Activated T-helper 1 cell treated with anti-CD3 and anti-CD28 coated beads, Interleukin-12 subunit alpha, Interleukin-12 subunit beta, Interleukin-2, Interleukin-4 antibody, amounts not matched to agents 30 ng/mL and 10 ng/mL and 1 ng/mL, durations not matched to agents 14 hours and 24 hours and 36 hours (primary cell): ENCODE results near the gene ZPR1. TPM values are rescaled to one million over a fixed set of nuclear protein-coding genes. Genes with fewer than 3 reads are reported as not detected.
"Not testable (repeated sequence)": the region's sequence is repeated elsewhere in the genome, so short reads cannot be mapped to it uniquely, and the experiment has no call there.

Experiments
- DNase-seq: peaks from one replicate; pipeline ENCODE4 v3.0.0; 2021; ENCODE audit warnings: low spot score
- H3K27ac Mint-ChIP-seq: one replicate; pipeline ENCODE4 v1.8.0; 2021; ENCODE audit warnings: mild to moderate bottlenecking, mixed read lengths
- H3K27me3 Mint-ChIP-seq: one replicate; pipeline ENCODE4 v1.8.0; 2022; ENCODE audit warnings: mild to moderate bottlenecking, moderate library complexity, mixed read lengths; ENCODE audit not compliant: insufficient read depth
- H3K36me3 Mint-ChIP-seq: one replicate; pipeline ENCODE4 v1.8.0; 2021; ENCODE audit warnings: low read depth, mixed read lengths
- H3K4me1 Mint-ChIP-seq: one replicate; pipeline ENCODE4 v1.8.0; 2021; ENCODE audit warnings: low read depth, mixed read lengths
- H3K4me3 Mint-ChIP-seq: one replicate; pipeline ENCODE4 v1.8.0; 2021; ENCODE audit warnings: mild to moderate bottlenecking, moderate library complexity, mixed read lengths
- H3K9me3 Mint-ChIP-seq: one replicate; pipeline ENCODE4 v1.8.0; 2021; ENCODE audit warnings: mixed read lengths
- intact Hi-C: fragments of 100-400 bp; cut with micrococcal nuclease; formaldehyde crosslinking; loops from one replicate; pipeline ENCODE4 v1.15.1; 2024
- total RNA-seq: library from RNA; stranded (reverse); gene quantifications from 2 replicates; pipeline ENCODE4 v1.2.3, GENCODE V29; 2022

ZPR1 gene
- total RNA-seq, 1 donor from 2014 or later, result 104 TPM

DNA sequence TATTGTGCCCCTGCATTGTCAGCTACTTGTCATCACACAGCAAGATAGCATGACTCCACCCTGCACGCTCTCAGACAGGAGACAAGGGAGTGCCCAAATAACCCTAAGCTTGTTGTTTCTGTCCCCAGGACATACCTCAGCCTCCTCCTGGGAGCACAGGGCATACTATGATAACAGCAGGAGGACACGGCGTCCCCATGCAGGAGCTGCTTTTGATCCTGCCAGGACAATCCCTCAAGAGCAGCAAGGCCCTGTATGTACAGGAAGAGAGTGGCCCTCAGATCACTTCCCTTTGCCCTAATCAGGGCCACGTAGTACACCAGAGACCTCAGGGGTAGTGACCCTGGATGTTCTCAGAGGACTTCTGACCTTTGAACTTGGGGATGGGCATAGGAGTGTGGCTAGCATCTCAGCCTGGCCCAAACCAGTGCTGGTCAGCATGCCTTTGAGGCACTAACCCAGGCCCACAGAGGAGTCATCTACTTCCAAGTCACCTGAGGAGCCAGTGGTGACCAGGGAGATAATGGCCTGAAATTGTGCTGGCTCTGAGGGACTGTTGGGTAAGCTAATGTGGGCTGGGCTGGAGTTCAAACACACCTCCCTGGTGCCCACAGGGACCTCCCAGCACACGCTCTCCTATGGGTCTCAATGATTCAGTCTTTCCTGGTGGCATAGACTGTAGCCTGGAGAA, 26.1 kb upstream of the ZPR1 start:
- H3K27ac Mint-ChIP-seq, result no peak overlapping the region
- no peak for DNase-seq
- H3K27me3 Mint-ChIP-seq, result peaks cover 7% of the 10 kb centered on the region
- intact Hi-C loops, result no loop called here
- no peak overlapping the region for H3K4me3 Mint-ChIP-seq
- H3K4me1 Mint-ChIP-seq, result no peaks in the 10 kb centered on the region
- H3K9me3 Mint-ChIP-seq, result no peaks in the 10 kb centered on the region
- no peaks in the 10 kb centered on the region for H3K36me3 Mint-ChIP-seq

DNA sequence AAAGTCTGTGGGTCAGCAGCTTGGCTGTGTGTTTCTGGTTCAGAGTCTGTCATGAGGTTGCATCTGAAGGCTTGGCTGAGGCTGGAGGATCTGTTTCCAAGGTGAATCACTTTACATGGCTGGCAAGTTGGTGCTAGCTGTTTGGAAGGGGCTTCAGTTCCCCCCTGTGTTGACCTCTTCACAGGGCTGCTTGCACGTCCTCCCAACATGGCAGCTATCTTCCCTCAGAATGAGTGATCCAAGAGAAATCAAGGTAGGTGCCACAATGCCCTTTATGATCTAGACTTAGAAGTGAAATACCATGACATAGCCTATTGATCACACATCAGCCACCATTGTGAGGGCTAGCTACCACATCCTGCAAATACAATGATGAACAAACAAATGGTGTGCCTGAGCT, 25.3 kb upstream of the ZPR1 start:
- intact Hi-C loops, result no loop called here
- H3K4me3 Mint-ChIP-seq, result no peak overlapping the region

DNA sequence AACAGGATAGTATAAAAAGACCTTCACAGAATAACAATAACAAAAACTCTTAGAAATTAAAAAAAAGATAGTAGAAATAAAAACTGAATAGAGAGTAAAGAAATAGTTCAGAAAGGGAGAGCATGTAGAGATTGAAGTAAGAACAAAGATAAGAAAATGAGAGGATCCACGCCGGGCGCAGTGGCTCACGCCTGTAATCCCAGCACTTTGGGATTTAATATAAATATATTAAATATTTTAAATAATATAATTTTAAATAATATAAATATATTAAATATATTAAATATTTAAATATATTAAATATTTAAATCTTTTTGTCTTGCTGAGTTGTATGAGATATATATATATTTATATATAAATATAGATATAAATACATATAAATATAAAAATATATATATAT, 24.3 kb upstream of the ZPR1 start:
- Mint-ChIP-seq H3K4me3 (no peak overlapping the region), H3K27ac (no peak overlapping the region), H3K36me3 (no peaks in the 10 kb centered on the region), H3K9me3 (no peaks in the 10 kb centered on the region), H3K4me1 (no peaks in the 10 kb centered on the region), H3K27me3 (peaks cover 7% of the 10 kb centered on the region)
- intact Hi-C loops, result no loop called here
- DNase-seq, result no peak

More for the DNA sequence above, 25.3 kb upstream of the ZPR1 start:
- Mint-ChIP-seq H3K9me3 (no peaks in the 10 kb centered on the region), H3K27ac (no peak overlapping the region), H3K4me1 (no peaks in the 10 kb centered on the region), H3K27me3 (peaks cover 7% of the 10 kb centered on the region), H3K36me3 (no peaks in the 10 kb centered on the region)
- DNase-seq, result no peak

DNA sequence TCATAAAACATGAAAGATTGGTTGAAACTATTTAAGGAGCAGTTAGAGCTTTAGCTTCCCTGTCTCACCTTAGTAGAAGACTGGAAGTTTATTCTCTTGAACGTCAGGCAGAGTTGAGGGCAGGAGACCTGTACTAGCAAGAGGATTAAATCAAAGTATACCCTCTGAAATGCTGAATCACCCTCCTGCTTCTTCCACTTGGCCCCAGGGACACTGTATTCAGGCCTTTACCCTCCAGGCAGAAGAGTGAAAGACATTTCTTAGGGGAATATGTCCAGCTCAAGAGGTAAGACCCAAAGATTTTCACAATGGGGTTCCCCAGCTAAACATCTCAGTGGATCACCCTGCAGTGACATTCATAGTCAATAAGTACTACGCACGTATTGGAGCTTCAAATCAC, 23.4 kb upstream of the ZPR1 start:
- Mint-ChIP-seq H3K4me3 (no peak overlapping the region), H3K36me3 (no peaks in the 10 kb centered on the region), H3K27me3 (peaks cover 9% of the 10 kb centered on the region), H3K27ac (no peak overlapping the region), H3K9me3 (no peaks in the 10 kb centered on the region), H3K4me1 (no peaks in the 10 kb centered on the region)
- intact Hi-C loops, result no loop called here
- DNase-seq, result no peak

DNA sequence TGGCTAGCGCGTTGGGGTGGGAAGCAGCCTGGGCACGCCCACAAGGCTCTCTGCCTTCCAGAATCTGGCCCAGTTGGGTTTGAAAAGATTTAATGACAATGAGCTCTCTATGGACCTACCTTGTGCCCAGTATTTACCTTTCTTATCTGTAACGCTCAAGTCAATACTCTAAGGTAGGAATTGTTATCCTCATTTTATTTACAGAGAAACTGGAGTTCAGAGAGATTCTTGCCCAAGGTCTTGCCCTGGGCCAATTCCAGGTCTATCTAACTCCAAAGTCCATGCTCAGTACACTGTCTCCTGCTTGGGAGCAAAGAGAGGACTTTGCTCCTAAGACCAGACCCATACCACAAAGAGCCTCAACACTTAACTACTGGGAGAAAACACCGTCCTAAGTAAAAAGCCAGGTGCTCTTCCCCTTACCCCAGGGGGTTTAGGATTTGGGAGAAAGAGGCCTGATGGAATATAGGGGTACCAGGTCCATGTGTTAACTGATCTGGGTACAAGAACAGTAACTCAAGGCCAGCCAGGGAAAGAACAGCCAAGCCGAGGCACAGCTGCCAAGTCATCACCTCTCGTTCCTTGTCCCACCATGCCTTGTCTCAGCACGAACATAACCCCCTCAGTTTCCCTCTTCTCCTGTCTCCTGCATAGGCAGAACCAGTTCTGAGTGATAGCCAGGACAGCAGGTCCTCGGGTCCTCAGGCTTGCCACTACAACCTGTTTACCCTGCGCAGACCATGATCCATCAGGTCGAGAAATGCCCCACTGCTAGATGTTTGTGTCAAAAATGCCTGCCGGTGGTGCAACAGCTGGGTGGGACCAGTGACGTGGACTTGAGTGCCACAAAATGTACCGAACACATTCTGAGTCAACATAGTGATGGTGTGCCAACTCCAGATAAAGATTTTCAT, 20.7 kb upstream of the ZPR1 start:
- intact Hi-C loops, result no loop called here
- no peak overlapping the region for H3K27ac Mint-ChIP-seq

DNA sequence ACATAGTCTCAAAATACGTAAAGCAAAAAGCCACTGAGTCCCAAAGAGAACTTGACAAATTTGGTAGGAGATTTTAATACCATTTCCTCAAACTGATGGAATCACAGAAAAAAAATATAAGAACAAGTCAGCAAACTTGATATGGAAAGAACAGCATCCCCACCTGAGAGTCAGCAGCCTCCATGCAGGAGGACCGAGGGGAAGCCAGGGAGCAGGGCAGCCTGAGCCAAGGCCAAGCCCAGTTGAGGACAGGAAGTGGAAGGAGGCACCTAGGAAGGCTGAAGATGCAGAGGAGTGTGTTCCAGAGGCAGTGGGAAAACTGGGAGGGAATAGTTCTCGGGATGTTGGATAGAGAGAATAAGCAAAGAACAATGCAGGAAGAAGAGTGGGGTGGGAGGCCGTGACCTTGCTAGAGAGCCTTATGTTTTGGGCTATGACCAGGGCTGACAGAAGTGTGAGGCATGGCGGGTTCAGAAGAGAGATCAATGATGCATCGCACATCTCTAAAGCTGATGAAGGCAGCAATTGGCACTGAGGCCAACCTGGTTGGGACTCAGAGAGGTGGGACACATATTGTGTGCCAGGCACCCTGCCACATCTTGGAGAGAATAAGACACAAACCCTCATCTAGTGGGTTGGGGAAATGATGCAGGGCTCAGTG, 19.9 kb upstream of the ZPR1 start:
- Mint-ChIP-seq H3K27me3 (peaks cover 8% of the 10 kb centered on the region), H3K9me3 (no peaks in the 10 kb centered on the region), H3K4me3 (no peak overlapping the region), H3K27ac (no peak overlapping the region), H3K36me3 (no peaks in the 10 kb centered on the region), H3K4me1 (no peaks in the 10 kb centered on the region)
- DNase-seq, result no peak
- intact Hi-C loops, result no loop called here

More for the DNA sequence above, 20.7 kb upstream of the ZPR1 start:
- Mint-ChIP-seq H3K4me3 (no peak overlapping the region), H3K9me3 (no peaks in the 10 kb centered on the region), H3K4me1 (no peaks in the 10 kb centered on the region), H3K27me3 (peaks cover 6% of the 10 kb centered on the region), H3K36me3 (no peaks in the 10 kb centered on the region)
- DNase-seq, result no peak

DNA sequence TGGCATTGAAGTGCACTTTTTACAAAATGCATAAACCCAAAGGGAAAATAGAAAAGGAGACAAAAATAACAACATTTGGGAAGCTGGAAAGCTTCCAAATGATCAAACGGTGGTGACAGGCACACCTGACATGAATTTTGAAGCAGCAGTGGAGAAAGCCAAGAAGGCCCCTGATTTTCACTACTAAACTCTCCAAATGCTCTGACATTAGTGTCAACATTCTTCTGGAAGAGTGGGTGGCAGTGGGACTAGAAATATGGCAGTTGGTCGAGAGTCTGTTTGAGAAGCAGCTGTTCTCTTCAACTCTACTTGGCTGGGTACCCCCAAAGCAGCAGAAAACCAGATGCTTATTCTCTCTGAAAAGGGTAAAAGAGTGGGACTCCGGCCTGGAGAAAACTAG, 16.2 kb upstream of the ZPR1 start:
- Mint-ChIP-seq H3K27ac (no peak overlapping the region), H3K36me3 (no peaks in the 10 kb centered on the region), H3K9me3 (no peaks in the 10 kb centered on the region), H3K4me1 (no peaks in the 10 kb centered on the region), H3K27me3 (peaks cover 20% of the 10 kb centered on the region), H3K4me3 (no peak overlapping the region)
- DNase-seq, result no peak
- intact Hi-C loops, result no loop called here

DNA sequence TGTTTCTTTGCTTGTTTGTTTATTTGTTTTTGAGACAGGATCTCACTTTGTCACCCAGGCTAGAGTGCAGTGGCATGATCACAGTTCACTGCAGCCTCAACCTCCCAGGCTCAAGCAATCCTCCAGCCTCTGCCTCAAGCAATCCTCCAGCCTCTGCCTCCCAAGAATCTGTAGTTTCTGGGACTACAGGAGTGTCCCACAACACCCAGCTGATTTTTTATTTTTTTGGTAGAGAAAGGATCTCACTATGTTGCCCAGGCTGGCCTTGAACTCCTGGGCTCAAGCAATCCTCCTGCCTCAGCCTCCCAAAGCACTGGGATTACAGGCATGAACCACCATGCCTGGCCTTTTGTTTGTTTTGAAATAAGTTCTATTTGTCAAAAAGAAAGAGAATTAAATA, 13.8 kb upstream of the ZPR1 start:
- H3K4me1 Mint-ChIP-seq, H3K27ac Mint-ChIP-seq, H3K4me3 Mint-ChIP-seq, intact Hi-C loops, H3K36me3 Mint-ChIP-seq, H3K9me3 Mint-ChIP-seq, DNase-seq: not testable (repeated sequence)
- H3K27me3 Mint-ChIP-seq, result peaks cover 23% of the 10 kb centered on the region

DNA sequence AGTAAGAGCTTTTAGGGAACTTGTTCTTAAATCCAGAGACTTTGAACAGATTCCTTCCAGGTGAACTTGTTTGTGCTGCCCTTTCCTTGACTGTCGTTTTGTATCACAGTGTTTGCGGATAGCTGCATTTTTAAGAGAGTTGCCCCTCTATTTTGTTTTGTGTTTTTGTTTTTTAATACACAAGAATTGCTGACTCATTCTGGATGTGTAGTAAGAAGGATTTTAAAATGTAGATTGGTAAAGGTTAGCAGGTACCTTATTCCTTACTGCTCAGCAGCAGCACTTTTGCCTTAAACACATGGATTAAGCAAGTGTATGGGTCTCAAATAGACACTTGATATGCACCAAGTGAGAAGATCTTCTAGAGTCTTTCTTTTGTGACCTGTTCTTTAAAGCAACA, 12.8 kb upstream of the ZPR1 start:
- Mint-ChIP-seq H3K4me1 (no peaks in the 10 kb centered on the region), H3K4me3 (no peak overlapping the region), H3K36me3 (no peaks in the 10 kb centered on the region), H3K27me3 (peaks cover 23% of the 10 kb centered on the region), H3K9me3 (no peaks in the 10 kb centered on the region), H3K27ac (no peak overlapping the region)
- DNase-seq, result no peak
- intact Hi-C loops, result no loop called here

DNA sequence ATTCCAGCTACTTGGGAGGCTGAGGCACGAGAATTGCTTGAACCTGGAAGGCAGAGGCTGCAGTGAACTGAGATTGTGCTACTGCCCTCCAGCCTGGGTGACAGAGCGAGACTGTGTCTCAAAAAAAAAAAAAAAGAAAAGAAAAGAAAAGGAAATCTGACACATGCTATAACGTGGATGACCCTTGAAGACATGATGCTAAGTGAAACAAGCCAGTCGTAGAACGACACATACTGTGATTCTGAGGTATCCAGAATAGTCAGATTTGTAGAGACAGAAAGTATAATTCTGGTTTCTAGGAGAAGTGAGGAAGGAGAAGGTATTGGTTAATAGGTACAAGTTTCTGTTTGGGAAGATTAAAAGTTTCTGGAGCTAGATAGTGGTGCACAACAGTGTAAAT, 10.5 kb upstream of the ZPR1 start:
- DNase-seq, result no peak
- Mint-ChIP-seq H3K4me1 (no peaks in the 10 kb centered on the region), H3K27ac (no peak overlapping the region), H3K27me3 (peaks cover 23% of the 10 kb centered on the region), H3K4me3 (no peak overlapping the region), H3K36me3 (no peaks in the 10 kb centered on the region), H3K9me3 (no peaks in the 10 kb centered on the region)
- intact Hi-C loops, result no loop called here

DNA sequence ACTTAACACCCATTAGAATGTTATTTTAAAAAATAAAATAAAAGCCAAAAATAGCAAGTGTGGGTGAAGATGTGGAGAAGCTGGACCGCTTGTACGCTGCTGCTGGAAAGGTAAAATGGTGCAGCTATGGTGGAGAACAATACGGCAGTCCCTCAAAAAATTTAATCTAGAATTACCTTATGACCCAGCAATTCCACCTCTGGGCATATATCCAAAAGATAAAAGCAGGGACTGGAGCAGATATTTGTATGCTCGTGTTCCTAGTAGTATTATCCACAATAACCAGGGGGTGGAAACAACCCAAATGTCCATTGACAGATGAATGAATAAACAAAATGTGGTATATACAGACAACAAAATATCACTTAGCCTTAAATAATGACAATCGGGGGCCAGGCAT, 10.0 kb upstream of the ZPR1 start:
- no peaks in the 10 kb centered on the region for H3K9me3 Mint-ChIP-seq
- H3K4me1 Mint-ChIP-seq, result no peaks in the 10 kb centered on the region
- no peak for DNase-seq
- H3K27ac Mint-ChIP-seq, result no peak overlapping the region
- intact Hi-C loops, result no loop called here
- H3K27me3 Mint-ChIP-seq, result peaks cover 22% of the 10 kb centered on the region
- no peak overlapping the region for H3K4me3 Mint-ChIP-seq
- H3K36me3 Mint-ChIP-seq, result no peaks in the 10 kb centered on the region

DNA sequence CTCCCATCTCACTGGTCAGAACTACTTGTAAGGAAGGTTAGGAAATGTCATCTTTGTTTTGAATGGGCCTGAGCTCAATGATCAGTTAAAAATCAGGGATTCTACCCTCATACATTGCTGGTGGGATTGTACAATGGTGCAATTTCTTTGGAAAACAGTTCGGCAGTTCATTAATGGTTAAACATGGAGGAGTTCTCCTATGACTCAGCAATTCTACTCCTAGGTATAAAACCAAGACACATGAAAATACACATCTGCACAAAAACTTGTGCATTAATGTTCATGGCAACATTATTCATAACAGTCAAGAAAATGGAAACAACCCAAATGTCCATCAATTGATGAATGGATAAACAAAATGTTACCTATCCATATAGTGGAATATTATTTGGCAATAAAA, 8.7 kb upstream of the ZPR1 start:
- no peak overlapping the region for H3K4me3 Mint-ChIP-seq
- no peaks in the 10 kb centered on the region for H3K4me1 Mint-ChIP-seq
- H3K27me3 Mint-ChIP-seq, result peaks cover 16% of the 10 kb centered on the region
- no peak overlapping the region for H3K27ac Mint-ChIP-seq
- no peak for DNase-seq
- intact Hi-C loops, result no loop called here
- H3K9me3 Mint-ChIP-seq, result no peaks in the 10 kb centered on the region
- no peaks in the 10 kb centered on the region for H3K36me3 Mint-ChIP-seq

DNA sequence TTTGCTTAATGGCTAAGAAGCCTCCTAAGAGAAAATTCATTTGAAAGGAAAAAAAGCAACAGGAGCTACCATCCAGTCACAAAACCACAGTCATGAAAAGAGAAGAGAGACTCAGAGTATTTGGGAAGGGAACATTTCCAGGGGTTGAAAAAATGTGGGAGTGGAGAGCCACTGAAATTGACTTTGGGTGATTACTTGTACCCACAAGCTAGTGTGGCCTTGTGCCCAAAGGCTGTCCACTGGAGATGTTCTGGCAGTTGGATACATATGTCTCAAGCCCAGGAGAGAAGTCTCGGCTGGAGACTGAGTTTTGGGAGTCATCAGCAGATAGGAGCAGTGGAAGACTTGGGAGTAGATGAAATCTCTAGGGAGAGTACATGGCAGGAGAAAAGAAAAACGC, 7.0 kb upstream of the ZPR1 start:
- Mint-ChIP-seq H3K4me1 (peaks cover 5% of the 10 kb centered on the region), H3K27me3 (peaks cover 10% of the 10 kb centered on the region), H3K36me3 (no peaks in the 10 kb centered on the region), H3K27ac (no peak overlapping the region), H3K4me3 (no peak overlapping the region), H3K9me3 (no peaks in the 10 kb centered on the region)
- intact Hi-C loops, result no loop called here
- no peak for DNase-seq
